ENCODE results near the gene ASTL. TPM values are rescaled to one million over a fixed set of nuclear protein-coding genes. Genes with fewer than 3 reads are reported as not detected.

Gene ASTL
- total RNA-seq, 1 donor from 2014 or later = not detected

- no peaks in the 10 kb centered on the region for H3K9me3 Mint-ChIP-seq
- no peak for TF ChIP-seq CTCF (conservative IDR thresholded peaks at IDR 0.05)
- peak overlapping the region; percentile 28 for H3K4me3 Mint-ChIP-seq
- H3K27ac Mint-ChIP-seq = peak overlapping the region; percentile 55
- peaks cover 22% of the 10 kb centered on the region for H3K27me3 Mint-ChIP-seq
- H3K36me3 Mint-ChIP-seq = no peaks in the 10 kb centered on the region
- no peak for DNase-seq (ENCODE audit: extremely low spot score, unreplicated experiment)
- peaks cover 12% of the 10 kb centered on the region for H3K4me1 Mint-ChIP-seq (ENCODE audit: unreplicated experiment)
These were observed 8.0 kb upstream of the ASTL start for GRCh38 chr2:96146153-96146880.

- DNase-seq (ENCODE audit: extremely low spot score, unreplicated experiment) = no peak
- Mint-ChIP-seq H3K4me3 (no peak overlapping the region), H3K9me3 (no peaks in the 10 kb centered on the region), H3K36me3 (no peaks in the 10 kb centered on the region), H3K27me3 (peaks cover 22% of the 10 kb centered on the region), H3K4me1 (ENCODE audit: unreplicated experiment) (peaks cover 12% of the 10 kb centered on the region), H3K27ac (no peak overlapping the region)
- no peak for TF ChIP-seq CTCF (conservative IDR thresholded peaks at IDR 0.05)
These were observed 7.5 kb upstream of the ASTL start for GRCh38 chr2:96145848-96146152.

- H3K27me3 Mint-ChIP-seq = peaks cover 22% of the 10 kb centered on the region
- peak within 1 kb of the TSS; percentile 83 for H3K4me3 Mint-ChIP-seq
- peak within 1 kb of the TSS; percentile 36 for H3K27ac Mint-ChIP-seq
- no peak for DNase-seq (ENCODE audit: extremely low spot score, unreplicated experiment)
- H3K36me3 Mint-ChIP-seq = no peaks in the 10 kb centered on the region
- no peaks in the 10 kb centered on the region for H3K9me3 Mint-ChIP-seq
- peaks cover 12% of the 10 kb centered on the region for H3K4me1 Mint-ChIP-seq (ENCODE audit: unreplicated experiment)
- no peak for TF ChIP-seq CTCF (conservative IDR thresholded peaks at IDR 0.05)
These were observed 6.9 kb upstream of the ASTL start, which contains the start of gene DUSP2 for GRCh38 chr2:96145036-96145847. DUSP2 (minus strand) TSS chr2:96145440; CDS start chr2:96145354, 86 bp downstream.

DNA sequence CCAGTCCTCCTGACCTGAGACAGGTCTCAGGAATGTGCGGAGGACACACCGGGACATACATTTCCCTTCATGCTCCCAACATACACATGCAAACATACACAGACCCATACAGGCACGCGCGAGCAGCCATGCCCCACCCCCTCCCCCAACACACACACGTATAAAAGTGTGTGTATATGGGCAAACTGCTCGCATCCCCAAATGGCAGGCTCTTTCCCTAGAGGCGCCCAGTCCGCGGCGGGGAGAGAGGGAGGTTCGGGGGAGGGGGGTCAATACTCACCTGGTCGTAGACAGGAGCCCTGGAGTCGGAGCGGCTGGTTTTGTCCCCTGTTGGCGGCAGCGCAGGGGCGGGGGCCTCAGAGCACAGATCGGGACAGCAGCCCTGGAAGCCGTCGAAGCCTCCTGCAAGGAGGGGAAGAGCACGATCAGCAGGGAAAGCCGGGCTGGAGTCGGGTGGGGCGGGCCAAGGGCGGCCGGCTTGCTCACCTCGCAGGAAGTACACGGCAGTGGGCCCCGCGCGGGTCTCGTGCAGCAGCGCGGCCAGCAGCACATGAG is 6.3 kb upstream of the ASTL start:
- Mint-ChIP-seq H3K4me3 (peak overlapping the region; percentile 83), H3K27me3 (peaks cover 22% of the 10 kb centered on the region), H3K36me3 (no peaks in the 10 kb centered on the region), H3K27ac (peak overlapping the region; percentile 36), H3K4me1 (ENCODE audit: unreplicated experiment) (peaks cover 12% of the 10 kb centered on the region), H3K9me3 (no peaks in the 10 kb centered on the region)
- DNase-seq (ENCODE audit: extremely low spot score, unreplicated experiment) = no peak
- TF ChIP-seq CTCF (conservative IDR thresholded peaks at IDR 0.05) = peak; percentile 20

DNA sequence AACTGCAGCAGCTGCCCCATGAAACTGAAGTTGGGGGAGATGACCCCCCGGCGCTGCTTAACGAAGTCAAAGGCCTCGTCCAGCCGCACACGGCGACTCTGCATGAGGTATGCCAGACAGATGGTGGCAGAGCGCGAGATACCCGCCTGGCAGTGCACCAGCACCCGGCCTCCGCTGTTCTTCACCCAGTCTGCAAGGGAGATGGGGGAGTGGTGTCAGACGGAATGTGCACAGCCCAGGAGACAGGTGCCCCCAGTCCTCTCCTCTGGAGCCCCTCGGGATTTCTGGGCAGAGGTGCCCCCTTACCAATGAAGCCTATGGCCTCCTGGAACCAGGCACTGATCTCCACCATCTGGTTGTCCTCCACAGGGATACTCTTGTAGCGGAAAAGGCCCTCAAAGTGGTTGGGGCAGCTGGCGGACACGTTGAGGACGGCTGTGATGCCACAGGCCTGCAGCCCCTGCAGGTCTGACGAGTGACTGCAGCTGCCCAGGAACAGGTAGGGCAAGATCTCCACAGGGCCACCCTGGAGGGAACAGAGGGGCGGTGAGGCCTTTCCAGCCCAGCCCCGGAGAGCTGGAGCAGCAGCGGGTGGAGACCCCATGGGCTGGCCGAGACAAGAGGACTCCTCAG is 5.7 kb upstream of the ASTL start:
- Mint-ChIP-seq H3K4me1 (ENCODE audit: unreplicated experiment) (peaks cover 8% of the 10 kb centered on the region), H3K27me3 (peaks cover 22% of the 10 kb centered on the region), H3K36me3 (no peaks in the 10 kb centered on the region), H3K9me3 (no peaks in the 10 kb centered on the region), H3K4me3 (peak overlapping the region; percentile 83), H3K27ac (peak overlapping the region; percentile 36)
- no peak for DNase-seq (ENCODE audit: extremely low spot score, unreplicated experiment)
- TF ChIP-seq CTCF (conservative IDR thresholded peaks at IDR 0.05) = peak; percentile 44
